Measurements from ENCODE around the gene DNAL4. TPM values are rescaled to one million over a fixed set of nuclear protein-coding genes. Genes with fewer than 3 reads are reported as not detected.

DNAL4 gene
- total and polyA plus RNA-seq, 10 of the 15 experiments (the other 5 are each of a cell fraction or from before 2014, with no cell fraction given): 0.35 to 8.5 (median 6.3) TPM; not detected in 1

GRCh38 chr22:38835888-38836301, 42.0 kb upstream of the DNAL4 start:
- DNase-seq (ENCODE audit: low read depth, low spot score) (no peak), FAIRE-seq (no peak), ATAC-seq (no peak)
- intact Hi-C loops (cut with micrococcal nuclease; ENCODE audit: unreplicated experiment): no loop called here
- Histone ChIP-seq H2AFZ (ENCODE audit: control insufficient read depth, low read depth, low read length) (no peak overlapping the region), H3K27ac (ENCODE audit: control insufficient read depth, insufficient read depth) (no peak overlapping the region), H3K9me3 (replicated peaks; ENCODE audit: control insufficient read depth, insufficient read depth, low read length) (no peaks in the 10 kb centered on the region), H3K4me3 (no peak overlapping the region), H3K27me3 (replicated peaks in 1 of 2; ENCODE audit: control insufficient read depth in 2 of 2, insufficient read depth in 2 of 2, low read length in 1 of 2) (peaks cover 0 to 8% of the 10 kb centered on the region in 2 experiments; a peak in 3 of 4 replicates), H3K4me1 (ENCODE audit: control insufficient read depth, insufficient read depth, low read length) (no peaks in the 10 kb centered on the region), H3K4me2 (ENCODE audit: control insufficient read depth, insufficient read depth) (no peak overlapping the region), H3K9ac (ENCODE audit: control insufficient read depth, insufficient read depth, low read length) (no peak overlapping the region), H4K20me1 (ENCODE audit: control insufficient read depth, insufficient read depth) (no peaks in the 10 kb centered on the region), H3K36me3 (ENCODE audit: control insufficient read depth in 2 of 2, insufficient read depth in 2 of 2, low read length in 1 of 2) (no peaks in the 10 kb centered on the region), H3K79me2 (ENCODE audit: control insufficient read depth, insufficient read depth, low read length) (no peaks in the 10 kb centered on the region)
- ChIA-PET CTCF (no interaction called here), SMC1A (ENCODE audit: uncharacterized antibody, unreplicated experiment) (no interaction called here), RAD21 (ENCODE audit: unreplicated experiment) (no interaction called here), POLR2A (no interaction called here)
- BruUV-seq (replicated peaks): no TSS peak
- WGBS (ENCODE audit: insufficient coverage, insufficient replicate concordance, low lambda C conversion rate, missing lambda C conversion rate): 29% methylated on average over 19 of the region's 19 CpGs
- TF ChIP-seq CEBPB (IDR thresholded peaks at IDR 0.05; ENCODE audit: borderline replicate concordance in 1 of 2, low read depth in 2 of 2, low read length in 2 of 2): no peak
- TF ChIP-seq RB1 (IDR thresholded peaks at IDR 0.05; ENCODE audit: borderline replicate concordance): no peak
- TF ChIP-seq MYC (IDR thresholded peaks at IDR 0.05; ENCODE audit: insufficient read depth, insufficient read length, insufficient replicate concordance, low read length, severe bottlenecking): no peak
- TF ChIP-seq ZNF384 (IDR thresholded peaks at IDR 0.05; ENCODE audit: borderline replicate concordance, low read depth, low read length): no peak
- TF ChIP-seq RCOR1 (conservative IDR thresholded peaks at IDR 0.05; ENCODE audit: low read depth, low read length): no peak
- no peak for TF ChIP-seq NR2C1 (IDR thresholded peaks at IDR 0.05)
- no peak for TF ChIP-seq BCLAF1 (IDR thresholded peaks at IDR 0.05)
- no peak for TF ChIP-seq RELA (IDR thresholded peaks at IDR 0.05; ENCODE audit: borderline replicate concordance, partially characterized antibody)
- TF ChIP-seq ZBED1 (IDR thresholded peaks at IDR 0.05; ENCODE audit: borderline replicate concordance): no peak
- no peak for TF ChIP-seq BCL3 (IDR thresholded peaks at IDR 0.05; ENCODE audit: borderline replicate concordance, insufficient read depth, low read depth, low read length, poor library complexity, severe bottlenecking)
- no peak for TF ChIP-seq GATAD2B (conservative IDR thresholded peaks at IDR 0.05; ENCODE audit: low read depth)
- in situ Hi-C loops (cut with MboI): no loop called here
